Neural progenitor cell (in vitro differentiated cells): Measurements from ENCODE around the gene PRKAA2.

Experiments used
- EZH2 ChIP-seq: fragments of 200-600 bp; sonication (generic); IDR thresholded peaks from 2 replicates; pipeline ENCODE4 v1.6.1; 2017; ENCODE audit warnings: antibody characterized with exemption, mild to moderate bottlenecking, moderate library complexity
- TF ChIP-seq, protein P1 (sequence below): fragments of 200-600 bp; sonication (generic); IDR thresholded peaks from 2 replicates; pipeline ENCODE4 v1.5.1; 2017; ENCODE audit warnings: antibody characterized with exemption, mild to moderate bottlenecking

DNA sequence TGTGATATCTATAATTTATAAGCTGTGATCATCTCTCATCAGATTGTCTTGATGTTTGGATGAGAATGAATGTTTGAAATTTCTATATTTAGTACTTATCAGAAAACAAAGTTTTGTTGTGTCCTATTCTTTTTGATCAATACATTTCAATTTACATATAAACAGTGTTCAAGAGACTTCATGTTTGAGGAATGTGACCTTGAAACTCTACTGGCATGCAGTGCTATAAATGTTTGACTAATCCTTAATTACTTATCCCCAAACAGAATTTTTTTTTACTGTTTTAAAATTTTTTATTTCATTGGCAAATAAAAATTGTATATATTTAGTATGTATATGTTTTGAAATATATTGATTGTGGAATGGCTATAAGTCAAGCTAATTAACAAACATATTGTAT lies 1.5 kb upstream of the PRKAA2 start:
- TF ChIP-seq, protein P1, sequence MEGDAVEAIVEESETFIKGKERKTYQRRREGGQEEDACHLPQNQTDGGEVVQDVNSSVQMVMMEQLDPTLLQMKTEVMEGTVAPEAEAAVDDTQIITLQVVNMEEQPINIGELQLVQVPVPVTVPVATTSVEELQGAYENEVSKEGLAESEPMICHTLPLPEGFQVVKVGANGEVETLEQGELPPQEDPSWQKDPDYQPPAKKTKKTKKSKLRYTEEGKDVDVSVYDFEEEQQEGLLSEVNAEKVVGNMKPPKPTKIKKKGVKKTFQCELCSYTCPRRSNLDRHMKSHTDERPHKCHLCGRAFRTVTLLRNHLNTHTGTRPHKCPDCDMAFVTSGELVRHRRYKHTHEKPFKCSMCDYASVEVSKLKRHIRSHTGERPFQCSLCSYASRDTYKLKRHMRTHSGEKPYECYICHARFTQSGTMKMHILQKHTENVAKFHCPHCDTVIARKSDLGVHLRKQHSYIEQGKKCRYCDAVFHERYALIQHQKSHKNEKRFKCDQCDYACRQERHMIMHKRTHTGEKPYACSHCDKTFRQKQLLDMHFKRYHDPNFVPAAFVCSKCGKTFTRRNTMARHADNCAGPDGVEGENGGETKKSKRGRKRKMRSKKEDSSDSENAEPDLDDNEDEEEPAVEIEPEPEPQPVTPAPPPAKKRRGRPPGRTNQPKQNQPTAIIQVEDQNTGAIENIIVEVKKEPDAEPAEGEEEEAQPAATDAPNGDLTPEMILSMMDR = no peak
- no peak for TF ChIP-seq EZH2
